Measurements from ENCODE around the gene CCDC192. TPM values are rescaled to one million over a fixed set of nuclear protein-coding genes. Genes with fewer than 3 reads are reported as not detected.

CCDC192 gene
- total RNA-seq, 1 donor from 2014 or later = not detected

GRCh38 chr5:127940854-127941253, 237.7 kb downstream of the CCDC192 start:
- no peak for DNase-seq (ENCODE audit: low read depth)
- Histone ChIP-seq H3K36me3 (ENCODE audit: control insufficient read depth, insufficient read depth, low read length) (no peaks in the 10 kb centered on the region), H3K27me3 (ENCODE audit: control insufficient read depth, insufficient read depth, low read length) (no peaks in the 10 kb centered on the region), H3K4me3 (ENCODE audit: low read depth, low read length) (no peak overlapping the region)
- no peak for TF ChIP-seq CTCF (IDR thresholded peaks at IDR 0.05; ENCODE audit: insufficient read depth, low read length, poor library complexity, severe bottlenecking)

GRCh38 chr5:127941646-127942045, 238.5 kb downstream of the CCDC192 start:
- Histone ChIP-seq H3K36me3 (ENCODE audit: control insufficient read depth, insufficient read depth, low read length) (no peaks in the 10 kb centered on the region), H3K27me3 (ENCODE audit: control insufficient read depth, insufficient read depth, low read length) (no peaks in the 10 kb centered on the region), H3K4me3 (ENCODE audit: low read depth, low read length) (no peak overlapping the region)
- DNase-seq (ENCODE audit: low read depth) = no peak
- TF ChIP-seq CTCF (IDR thresholded peaks at IDR 0.05; ENCODE audit: insufficient read depth, low read length, poor library complexity, severe bottlenecking) = no peak

- no peak for TF ChIP-seq CTCF (IDR thresholded peaks at IDR 0.05; ENCODE audit: insufficient read depth, low read length, poor library complexity, severe bottlenecking)
- DNase-seq (ENCODE audit: low read depth) = no peak
- Histone ChIP-seq H3K27me3 (ENCODE audit: control insufficient read depth, insufficient read depth, low read length) (no peaks in the 10 kb centered on the region), H3K4me3 (ENCODE audit: low read depth, low read length) (no peak overlapping the region), H3K36me3 (ENCODE audit: control insufficient read depth, insufficient read depth, low read length) (no peaks in the 10 kb centered on the region)
These were observed 239.3 kb downstream of the CCDC192 start for GRCh38 chr5:127942246-127943060.

- H3K27me3 ChIP-seq (ENCODE audit: control insufficient read depth, insufficient read depth, low read length) = no peaks in the 10 kb centered on the region
- H3K36me3 ChIP-seq (ENCODE audit: control insufficient read depth, insufficient read depth, low read length) = no peaks in the 10 kb centered on the region
- no peak overlapping the region for H3K4me3 ChIP-seq (ENCODE audit: low read depth, low read length)
- TF ChIP-seq CTCF (IDR thresholded peaks at IDR 0.05; ENCODE audit: insufficient read depth, low read length, poor library complexity, severe bottlenecking) = no peak
- no peak for DNase-seq (ENCODE audit: low read depth)
These were observed 239.8 kb downstream of the CCDC192 start for GRCh38 chr5:127943061-127943371.

GRCh38 chr5:127944125-127944524, 240.9 kb downstream of the CCDC192 start:
- H3K27me3 ChIP-seq (ENCODE audit: control insufficient read depth, insufficient read depth, low read length) = no peaks in the 10 kb centered on the region
- TF ChIP-seq CTCF (IDR thresholded peaks at IDR 0.05; ENCODE audit: insufficient read depth, low read length, poor library complexity, severe bottlenecking) = no peak
- no peaks in the 10 kb centered on the region for H3K36me3 ChIP-seq (ENCODE audit: control insufficient read depth, insufficient read depth, low read length)
- H3K4me3 ChIP-seq (ENCODE audit: low read depth, low read length) = no peak overlapping the region
- no peak for DNase-seq (ENCODE audit: low read depth)

GRCh38 chr5:127947941-127948340, 244.8 kb downstream of the CCDC192 start:
- H3K27me3 ChIP-seq (ENCODE audit: control insufficient read depth, insufficient read depth, low read length) = no peaks in the 10 kb centered on the region
- TF ChIP-seq CTCF (IDR thresholded peaks at IDR 0.05; ENCODE audit: insufficient read depth, low read length, poor library complexity, severe bottlenecking) = no peak
- no peak for DNase-seq (ENCODE audit: low read depth)
- no peaks in the 10 kb centered on the region for H3K36me3 ChIP-seq (ENCODE audit: control insufficient read depth, insufficient read depth, low read length)
- H3K4me3 ChIP-seq (ENCODE audit: low read depth, low read length) = no peak overlapping the region

Data from kidney epithelial cell (primary cell).